LoVo (cell line): ENCODE data around the gene RNLS.

Experiments
- DNase-seq: peaks from one replicate; pipeline ENCODE4 v3.0.0-alpha.2; 2016; ENCODE audit warnings: low spot score

RNLS gene

DNA sequence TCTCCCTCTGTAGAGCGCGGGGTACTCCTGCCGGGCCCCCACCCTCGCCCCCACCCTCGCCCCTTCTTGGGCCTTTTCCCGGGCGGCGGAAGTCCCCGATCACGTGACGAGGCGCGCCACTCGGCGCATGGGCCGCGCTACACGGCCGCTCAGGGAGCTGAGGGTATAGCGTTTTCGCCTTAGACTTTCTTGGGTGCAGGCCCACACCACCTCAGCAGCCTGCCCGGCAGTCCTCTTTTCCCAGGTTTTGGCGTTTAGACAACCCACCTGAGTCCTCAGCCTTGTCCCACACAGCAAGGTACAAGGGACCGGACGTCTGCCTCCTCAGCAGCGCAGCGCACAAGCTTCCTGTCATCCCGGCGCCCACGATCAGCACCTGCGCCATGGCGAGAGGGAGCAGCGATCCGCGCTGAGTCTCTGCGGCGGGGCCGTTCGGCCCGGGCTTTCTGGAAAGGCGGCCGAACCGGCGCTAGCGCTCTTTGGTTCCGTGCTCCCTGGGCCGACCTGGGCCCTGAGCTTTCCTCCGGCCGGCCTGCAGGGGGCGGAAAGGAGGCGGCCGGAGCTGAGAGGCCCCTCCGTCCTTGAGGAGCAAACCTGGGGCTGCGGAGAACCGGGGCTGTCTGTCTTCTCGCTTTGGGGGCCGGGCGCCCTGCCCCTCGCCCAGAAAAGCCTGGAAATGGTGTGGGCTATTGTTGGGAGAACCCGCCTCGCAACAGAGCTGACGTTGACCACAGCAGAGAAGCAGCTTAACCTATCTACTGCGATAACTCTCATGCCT is at the start of gene RNLS:
Gene RNLS (minus strand): TSS at position 513 of the 778 bp plus-strand sequence.
- DNase-seq = no peak

- DNase-seq = no peak
Measured at GRCh38 chr10:88624840-88625239, 41.7 kb upstream of the RNLS start.

- no peak for DNase-seq
Measured at GRCh38 chr10:88623835-88624234, 40.7 kb upstream of the RNLS start.

- DNase-seq = no peak
Measured at GRCh38 chr10:88620441-88620840, 37.3 kb upstream of the RNLS start.

GRCh38 chr10:88618496-88618895 is 35.4 kb upstream of the RNLS start:
- no peak for DNase-seq

- DNase-seq = no peak
Measured at GRCh38 chr10:88617772-88618300, 34.7 kb upstream of the RNLS start.

GRCh38 chr10:88616250-88616977 is 33.3 kb upstream of the RNLS start:
- DNase-seq = no peak

DNA sequence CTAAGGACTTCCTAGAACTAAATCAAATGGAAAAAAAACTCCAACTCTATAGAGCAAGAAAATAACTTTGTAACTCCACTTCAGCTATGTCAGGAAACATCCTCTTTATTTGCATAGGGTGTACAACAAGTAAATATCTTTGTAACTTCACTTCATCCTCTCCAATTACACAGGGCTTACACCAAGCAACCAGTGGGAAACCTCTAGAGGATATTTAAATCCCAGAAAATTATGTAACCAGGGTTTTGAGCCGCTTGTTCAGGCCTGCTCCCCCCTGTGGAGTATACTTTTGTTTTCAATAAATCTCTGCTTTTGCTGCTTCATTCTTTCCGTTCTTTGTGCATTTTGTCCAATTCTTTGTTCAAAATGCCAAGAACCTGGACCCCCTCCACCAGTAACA is 25.7 kb upstream of the RNLS start:
- DNase-seq = no peak

DNA sequence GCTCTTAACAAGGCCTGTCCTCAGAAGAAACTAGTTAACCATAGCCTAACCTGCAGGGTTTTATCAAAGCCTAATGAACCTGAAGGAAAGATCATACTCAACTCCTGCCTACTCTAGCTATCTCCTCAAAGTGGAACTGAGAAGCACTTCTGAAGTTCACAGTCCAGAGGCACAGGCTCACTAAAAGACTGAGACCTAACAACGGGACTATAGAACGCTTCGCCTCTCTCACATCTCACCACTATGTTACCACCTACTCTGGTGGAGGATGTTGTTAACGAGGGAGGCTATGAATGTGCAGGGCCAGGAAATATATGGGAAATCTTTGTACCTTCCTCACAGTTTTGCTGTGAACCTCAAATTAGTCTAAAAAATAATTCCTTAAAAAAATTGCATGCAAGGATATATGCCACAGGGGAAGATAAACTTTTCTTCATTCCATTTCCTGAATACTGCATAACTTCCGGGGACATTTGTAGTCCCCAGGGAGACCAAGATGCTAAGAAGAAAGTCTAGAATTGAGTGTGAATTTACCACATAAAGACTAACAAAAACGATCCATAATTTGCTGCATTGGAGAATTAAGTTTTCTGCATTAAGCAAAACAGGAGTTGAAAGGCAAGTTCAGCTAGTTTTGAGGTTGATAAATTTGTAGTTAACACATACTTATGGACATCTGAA is 25.1 kb upstream of the RNLS start:
- DNase-seq = no peak

- DNase-seq = no peak
Measured at GRCh38 chr10:88598055-88598454, 14.9 kb upstream of the RNLS start.

DNA sequence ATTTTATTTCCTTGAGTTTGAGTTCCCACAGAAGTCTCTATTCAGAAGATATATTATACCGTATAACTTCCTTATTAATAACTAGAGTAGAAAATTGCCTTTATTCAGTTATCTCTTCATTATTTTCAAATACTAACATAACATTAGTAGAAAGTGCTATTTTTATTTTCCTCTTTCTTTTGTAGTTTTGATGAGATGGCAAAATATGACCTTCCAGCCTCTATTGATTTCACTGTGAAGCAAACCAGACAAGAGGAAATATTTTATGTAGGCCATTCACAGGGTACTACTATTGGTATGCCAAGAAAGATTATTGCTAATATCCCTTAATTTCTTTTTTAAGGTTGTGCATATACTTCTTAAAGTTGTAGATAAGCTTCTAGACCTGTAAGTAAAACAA is 11.4 kb upstream of the RNLS start:
- DNase-seq = no peak

GRCh38 chr10:88592906-88593305 is 9.8 kb upstream of the RNLS start:
- peak; percentile 18 for DNase-seq

- DNase-seq = peak; percentile 73
Measured at GRCh38 chr10:88592381-88592780, 9.3 kb upstream of the RNLS start.

DNA sequence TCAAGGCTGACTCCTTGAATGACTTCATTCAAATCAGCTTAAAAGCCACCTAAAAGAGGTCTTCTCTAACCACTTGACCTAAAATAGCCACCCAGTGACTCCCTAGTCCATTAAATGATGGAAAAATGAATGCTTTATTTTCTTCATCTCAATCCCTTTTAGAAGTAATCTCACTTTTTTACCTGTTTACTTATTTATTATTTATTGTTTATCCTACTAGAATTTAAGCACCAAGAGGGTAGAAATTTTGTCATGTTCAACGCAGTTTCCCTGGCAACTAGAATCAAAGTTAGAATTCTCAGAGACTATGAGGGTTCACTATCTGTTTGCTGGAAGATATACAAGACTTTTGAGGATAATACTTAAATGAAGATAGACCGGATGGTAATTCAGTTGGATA is 3.3 kb upstream of the RNLS start, which contains the start of gene LIPJ:
Gene LIPJ (plus strand): TSS at position 301 of the 400 bp plus-strand sequence. CDS start 3,926 bp downstream, outside the sequence.
- no peak for DNase-seq

GRCh38 chr10:88583584-88583957 is 453 bp upstream of the RNLS start:
- DNase-seq = no peak

GRCh38 chr10:88582411-88582805 is 710 bp downstream of the RNLS start:
- DNase-seq = no peak

GRCh38 chr10:88565072-88565471 is 18.0 kb downstream of the RNLS start:
- DNase-seq = peak; percentile 42

DNA sequence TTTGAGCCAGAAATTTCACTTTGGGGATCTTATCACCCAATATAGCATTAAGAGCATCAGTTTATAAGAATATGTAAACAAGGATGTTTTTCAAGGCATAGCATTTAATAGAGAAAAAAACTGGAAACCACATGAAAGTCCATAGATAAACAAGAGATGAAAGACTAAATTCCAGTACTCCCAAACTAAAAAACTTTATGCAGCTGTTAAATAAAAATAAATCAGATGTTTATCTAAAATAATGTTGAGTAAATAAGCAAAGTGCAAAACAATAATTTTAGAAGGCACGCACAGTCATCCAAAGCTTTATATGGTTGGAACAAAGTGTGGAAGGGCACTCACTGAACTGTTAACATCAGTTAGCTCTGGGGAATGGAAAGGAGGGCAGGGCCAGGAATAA is 21.0 kb downstream of the RNLS start:
- DNase-seq = no peak

DNA sequence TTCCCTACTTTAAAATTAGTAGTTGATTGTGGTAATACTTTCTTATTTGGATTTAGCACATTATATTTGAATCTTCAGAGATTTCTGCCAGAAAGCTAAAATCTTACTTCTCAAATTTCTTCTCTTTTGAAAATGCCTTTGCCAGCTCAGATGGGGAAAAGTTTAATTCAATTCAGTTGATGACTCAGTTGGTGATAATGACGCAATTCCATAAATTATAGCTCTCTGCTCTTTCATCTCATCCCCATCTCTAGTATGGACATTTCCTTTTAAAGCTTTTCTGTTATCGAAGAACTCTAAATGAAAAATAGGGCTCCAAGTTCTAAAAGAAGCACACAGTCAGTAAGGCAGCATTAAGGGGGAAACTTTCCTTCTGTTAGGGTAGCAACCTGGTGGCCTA is 25.5 kb downstream of the RNLS start:
- no peak for DNase-seq

GRCh38 chr10:88557256-88557655 is 25.9 kb downstream of the RNLS start:
- no peak for DNase-seq

- no peak for DNase-seq
Measured at GRCh38 chr10:88555190-88555908, 27.8 kb downstream of the RNLS start.
